CD8-positive, alpha-beta memory T cell (primary cell): Measurements from ENCODE around the gene ZFAND6. TPM values are rescaled to one million over a fixed set of nuclear protein-coding genes. Genes with fewer than 3 reads are reported as not detected.

ENCODE experiments used
- CTCF ChIA-PET: fragments of 350-600 bp; sonication (Branson Sonifier 250); formaldehyde crosslinking; loops from one replicate; lab custom pipeline; 2021; ENCODE audit warnings: antibody characterized with exemption; lab: Charles Lee
- POLR2A ChIA-PET: fragments of 350-600 bp; sonication (Branson Sonifier 250); formaldehyde crosslinking; loops from one replicate; lab custom pipeline; 2021; ENCODE audit warnings: antibody characterized with exemption; lab: Charles Lee
- DNase-seq, 5 donors: peaks; one replicate each; pipeline versions ENCODE4 v3.0.0 to v3.0.0-alpha.2; 2020 to 2022; ENCODE audit warnings: mixed read lengths in 1 of 5
- H3K27ac ChIP-seq: one replicate; pipeline ENCODE4 v1.7.0; 2013; ENCODE audit warnings: low read depth, mild to moderate bottlenecking, low read length, moderate library complexity
- H3K27me3 ChIP-seq: 2 replicates; pipeline ENCODE4 v1.7.0; 2013; ENCODE audit warnings: low read length, mild to moderate bottlenecking; ENCODE audit not compliant: insufficient read depth, poor library complexity, severe bottlenecking
- H3K36me3 ChIP-seq: 2 replicates; pipeline ENCODE4 v1.7.0; 2013; ENCODE audit warnings: mild to moderate bottlenecking, low read length, moderate library complexity; ENCODE audit not compliant: insufficient read depth
- H3K4me1 ChIP-seq: 2 replicates; pipeline ENCODE4 v1.7.0; 2013; ENCODE audit warnings: mild to moderate bottlenecking, low read length, moderate library complexity; ENCODE audit not compliant: insufficient read depth
- H3K4me3 ChIP-seq: 2 replicates; pipeline ENCODE4 v1.7.0; 2013; ENCODE audit warnings: mild to moderate bottlenecking, low read length
- H3K9me3 ChIP-seq: 2 replicates; pipeline ENCODE4 v1.7.0; 2013; ENCODE audit warnings: mild to moderate bottlenecking, low read length
- H3K27ac Mint-ChIP-seq, 8 donors: one replicate each; pipeline ENCODE4 v1.8.0; 2020 to 2021; ENCODE audit warnings: mixed read lengths in 8 of 8, mild to moderate bottlenecking in 6 of 8, inconsistent platforms in 3 of 8, moderate library complexity in 3 of 8
- H3K27me3 Mint-ChIP-seq, 2 donors: one replicate each; pipeline ENCODE4 v1.8.0; 2020 to 2021; ENCODE audit warnings: mixed read lengths in 2 of 2, mild to moderate bottlenecking in 1 of 2, moderate library complexity in 1 of 2
- H3K36me3 Mint-ChIP-seq, 3 donors: one replicate each; pipeline ENCODE4 v1.8.0; 2020 to 2021; ENCODE audit warnings: mixed read lengths in 3 of 3, inconsistent platforms in 1 of 3, mild to moderate bottlenecking in 1 of 3
- H3K4me1 Mint-ChIP-seq, 3 donors: one replicate each; pipeline ENCODE4 v1.8.0; 2020 to 2021; ENCODE audit warnings: mixed read lengths in 3 of 3, inconsistent platforms in 1 of 3, mild to moderate bottlenecking in 1 of 3
- H3K4me3 Mint-ChIP-seq, 7 donors: one replicate each; pipeline ENCODE4 v1.8.0; 2020 to 2021; ENCODE audit warnings: mixed read lengths in 7 of 7, mild to moderate bottlenecking in 6 of 7, moderate library complexity in 4 of 7, inconsistent platforms in 2 of 7
- H3K9me3 Mint-ChIP-seq, 5 donors: one replicate each; pipeline ENCODE4 v1.8.0; 2020 to 2022; ENCODE audit warnings: mixed read lengths in 5 of 5, mild to moderate bottlenecking in 3 of 5, moderate library complexity in 2 of 5, inconsistent platforms in 1 of 5
- polyA plus RNA-seq: library from polyadenylated mRNA; unstranded; fragments of 300-500 nt; fragmentation: Illumina TruSeq; gene quantifications from one replicate; pipeline ENCODE4 v1.2.3, GENCODE V29; 2021
- total RNA-seq, 2 experiments: library from RNA; stranded (reverse); gene quantifications; one replicate each; pipeline ENCODE4 v1.2.3, GENCODE V29; 2021

Gene ZFAND6
- total and polyA plus RNA-seq, 3 experiments from 2014 or later = 27.5 to 111 (median 28.6) TPM

DNA sequence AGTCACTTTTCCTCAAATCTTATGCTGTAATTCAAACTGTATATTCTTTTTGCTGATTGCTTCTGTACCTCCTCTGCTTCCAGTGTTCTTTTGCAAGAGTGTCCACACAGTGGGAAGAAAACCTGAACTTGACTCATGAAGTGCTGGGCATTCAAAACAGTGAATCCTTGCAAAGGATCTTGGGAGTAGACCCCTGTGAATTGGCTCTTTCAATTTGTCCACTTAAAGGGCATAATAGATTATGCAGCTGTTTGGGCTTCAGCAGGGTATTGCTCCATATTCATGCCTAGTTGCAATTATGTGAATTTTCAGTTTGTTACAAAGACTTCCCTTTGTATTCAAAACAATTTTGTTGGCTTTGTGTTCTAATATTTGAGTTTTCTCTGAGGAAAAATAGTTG lies 11.4 kb downstream of the ZFAND6 start:
- no peak overlapping the region for H3K4me3 ChIP-seq
- H3K27ac Mint-ChIP-seq = no peak overlapping the region
- peaks cover 0 to 6% (median 1%) of the 10 kb centered on the region in 3 donors for H3K36me3 Mint-ChIP-seq
- H3K4me1 Mint-ChIP-seq = peaks cover 56 to 88% (median 81%) of the 10 kb centered on the region in 3 donors
- peak overlapping the region; percentile 25 for H3K27ac ChIP-seq
- POLR2A ChIA-PET = interaction anchor here (1.2 kb wide), 1 partner anchor 11 kb away, joined by 4 read pairs; no protein-coding TSS in a partner anchor
- DNase-seq = no peak
- no peaks in the 10 kb centered on the region for H3K9me3 Mint-ChIP-seq
- H3K4me1 ChIP-seq = peaks cover 25% of the 10 kb centered on the region
- CTCF ChIA-PET = no interaction called here
- H3K9me3 ChIP-seq = no peaks in the 10 kb centered on the region
- no peaks in the 10 kb centered on the region for H3K36me3 ChIP-seq
- no peak overlapping the region for H3K4me3 Mint-ChIP-seq
- no peaks in the 10 kb centered on the region for H3K27me3 Mint-ChIP-seq
- no peaks in the 10 kb centered on the region for H3K27me3 ChIP-seq

GRCh38 chr15:80071652-80072051 lies 12.2 kb downstream of the ZFAND6 start:
- Histone ChIP-seq H3K4me3 (no peak overlapping the region), H3K27me3 (no peaks in the 10 kb centered on the region), H3K4me1 (peaks cover 30% of the 10 kb centered on the region), H3K27ac (no peak overlapping the region), H3K9me3 (no peaks in the 10 kb centered on the region), H3K36me3 (no peaks in the 10 kb centered on the region)
- Mint-ChIP-seq H3K36me3 (peaks cover 0 to 8% (median 3%) of the 10 kb centered on the region in 3 donors), H3K27me3 (no peaks in the 10 kb centered on the region), H3K4me1 (peaks cover 62 to 93% (median 89%) of the 10 kb centered on the region in 3 donors), H3K9me3 (no peaks in the 10 kb centered on the region), H3K4me3 (no peak overlapping the region), H3K27ac (no peak overlapping the region)
- POLR2A ChIA-PET = interaction anchor here (1.2 kb wide), 1 partner anchor 11 kb away, joined by 4 read pairs; no protein-coding TSS in a partner anchor
- CTCF ChIA-PET = interaction anchor here (1.3 kb wide), 1 partner anchor 12 kb away, joined by 3 read pairs; no protein-coding TSS in a partner anchor
- no peak for DNase-seq

DNA sequence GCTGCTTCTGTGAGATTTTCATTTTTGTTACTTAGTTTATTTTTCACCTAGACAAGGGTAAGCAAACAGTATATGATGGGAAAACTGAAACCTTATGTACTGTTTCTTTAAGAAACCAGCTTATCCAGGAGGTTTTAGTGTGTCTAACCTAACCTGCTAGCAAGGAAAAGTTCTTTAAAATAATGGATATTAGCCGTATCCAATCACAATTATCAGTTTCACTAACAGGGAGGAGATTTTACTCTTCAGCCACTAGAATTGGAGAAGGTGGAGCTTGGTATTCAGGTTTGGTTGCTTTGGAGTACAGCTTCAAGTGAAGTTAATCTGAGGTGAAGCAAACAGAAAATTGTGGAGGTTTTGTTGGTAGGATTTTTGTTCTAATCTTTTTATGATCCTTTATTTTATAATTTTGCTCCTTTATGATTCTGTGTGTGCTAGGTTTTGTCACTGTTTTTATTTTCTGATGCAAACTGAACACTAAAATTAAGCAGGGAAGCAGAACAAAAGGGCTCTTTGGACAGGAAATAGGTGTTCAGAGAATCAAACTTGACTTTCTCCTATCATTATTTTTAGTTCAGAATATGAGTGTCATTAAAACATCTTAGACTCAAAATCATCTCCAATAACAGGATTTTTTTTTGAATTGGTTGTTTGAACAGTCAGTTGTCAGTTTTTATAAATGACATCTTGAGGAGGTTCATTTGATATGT lies 13.0 kb downstream of the ZFAND6 start:
- POLR2A ChIA-PET = interaction anchor here (0.8 kb wide), 1 partner anchor 12 kb away, joined by 6 read pairs; no protein-coding TSS in a partner anchor

DNA sequence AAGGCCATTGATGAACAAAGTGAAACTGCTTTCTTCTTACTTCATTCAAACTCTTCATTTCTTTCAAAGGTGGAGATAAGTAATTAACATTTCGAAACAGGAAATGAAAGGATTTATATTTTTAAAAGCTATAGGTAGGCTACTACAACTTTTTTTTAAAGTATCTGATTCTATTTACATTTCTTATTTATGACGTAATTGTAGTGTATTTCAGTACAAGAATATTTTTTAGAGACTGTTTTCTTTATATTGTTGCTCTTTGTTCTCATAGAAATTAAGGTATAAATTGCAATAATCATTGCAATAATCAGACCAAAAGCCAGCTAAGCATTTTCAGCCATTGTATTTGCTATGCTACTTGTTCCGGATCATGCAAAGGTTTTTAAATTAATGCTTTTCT lies 13.7 kb downstream of the ZFAND6 start:
- H3K9me3 Mint-ChIP-seq = no peaks in the 10 kb centered on the region
- Histone ChIP-seq H3K9me3 (no peaks in the 10 kb centered on the region), H3K27me3 (no peaks in the 10 kb centered on the region), H3K27ac (no peak overlapping the region), H3K4me3 (no peak overlapping the region), H3K4me1 (peaks cover 33% of the 10 kb centered on the region), H3K36me3 (no peaks in the 10 kb centered on the region)
- DNase-seq = no peak
- H3K27me3 Mint-ChIP-seq = no peaks in the 10 kb centered on the region
- peaks cover 0 to 7% (median 3%) of the 10 kb centered on the region in 3 donors for H3K36me3 Mint-ChIP-seq
- no peak overlapping the region for H3K27ac Mint-ChIP-seq
- ChIA-PET CTCF (no interaction called here), POLR2A (interaction anchor here (1.2 kb wide), 1 partner anchor 13 kb away, joined by 3 read pairs; no protein-coding TSS in a partner anchor)
- peak overlapping the region in 1 of 7 donors; percentile 45 for H3K4me3 Mint-ChIP-seq
- H3K4me1 Mint-ChIP-seq = peaks cover 62 to 95% (median 94%) of the 10 kb centered on the region in 3 donors

More for the DNA sequence above, 13.0 kb downstream of the ZFAND6 start:
- Mint-ChIP-seq H3K4me1 (peaks cover 60 to 93% (median 89%) of the 10 kb centered on the region in 3 donors), H3K27me3 (no peaks in the 10 kb centered on the region), H3K9me3 (no peaks in the 10 kb centered on the region), H3K4me3 (peak overlapping the region; percentile 37 to 82 (median 68)), H3K36me3 (peaks cover 0 to 7% (median 2%) of the 10 kb centered on the region in 3 donors), H3K27ac (peak overlapping the region in 7 of 8 donors; percentile 2 to 71 (median 25))
- H3K27me3 ChIP-seq = no peaks in the 10 kb centered on the region
- CTCF ChIA-PET = interaction anchor here (1.3 kb wide), 1 partner anchor 12 kb away, joined by 3 read pairs; no protein-coding TSS in a partner anchor
- peak overlapping the region; percentile 46 for H3K4me3 ChIP-seq
- peak in 2 of 5 donors; percentile 43 to 68 for DNase-seq
- H3K4me1 ChIP-seq = peaks cover 33% of the 10 kb centered on the region
- no peaks in the 10 kb centered on the region for H3K36me3 ChIP-seq
- no peak overlapping the region for H3K27ac ChIP-seq
- no peaks in the 10 kb centered on the region for H3K9me3 ChIP-seq

GRCh38 chr15:80076321-80077318 lies 17.1 kb downstream of the ZFAND6 start:
- H3K4me1 Mint-ChIP-seq = peaks cover 43 to 77% (median 72%) of the 10 kb centered on the region in 3 donors
- no peaks in the 10 kb centered on the region for H3K27me3 ChIP-seq
- ChIA-PET CTCF (no interaction called here), POLR2A (interaction anchor here (1.5 kb wide), 1 partner anchor 17 kb away, joined by 3 read pairs; the partner anchor contains the start of gene ZFAND6)
- H3K27ac Mint-ChIP-seq = peak overlapping the region in 1 of 8 donors; percentile 13
- no peak overlapping the region for H3K4me3 ChIP-seq
- no peak for DNase-seq
- peaks cover 0 to 10% (median 6%) of the 10 kb centered on the region in 3 donors for H3K36me3 Mint-ChIP-seq
- no peaks in the 10 kb centered on the region for H3K9me3 Mint-ChIP-seq
- H3K36me3 ChIP-seq = peaks cover 4% of the 10 kb centered on the region
- H3K27ac ChIP-seq = no peak overlapping the region
- H3K4me3 Mint-ChIP-seq = peak overlapping the region in 1 of 7 donors; percentile 1
- H3K9me3 ChIP-seq = no peaks in the 10 kb centered on the region
- H3K27me3 Mint-ChIP-seq = no peaks in the 10 kb centered on the region
- peaks cover 38% of the 10 kb centered on the region for H3K4me1 ChIP-seq

DNA sequence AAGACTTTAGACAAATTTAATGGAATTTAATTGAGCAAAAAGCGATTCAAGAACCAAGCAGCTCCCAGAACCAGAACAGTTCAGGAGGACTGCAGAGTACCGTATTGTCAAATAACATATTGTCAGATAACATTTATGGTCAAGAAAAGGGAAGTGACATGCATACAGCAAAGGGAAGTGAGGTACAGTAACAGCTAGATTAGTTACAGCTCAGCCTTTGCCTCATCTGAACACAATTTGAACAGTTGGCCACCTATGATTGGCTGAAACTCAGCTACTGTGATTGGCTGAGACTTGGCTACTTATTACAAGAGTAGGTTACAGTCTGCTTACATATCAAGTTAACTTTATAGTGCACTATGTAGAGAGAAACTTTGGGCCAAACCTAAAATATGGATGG lies 21.9 kb downstream of the ZFAND6 start:
- DNase-seq = no peak
- Mint-ChIP-seq H3K9me3 (no peaks in the 10 kb centered on the region), H3K27me3 (no peaks in the 10 kb centered on the region), H3K4me3 (no peak overlapping the region), H3K36me3 (peaks cover 0 to 12% (median 8%) of the 10 kb centered on the region in 3 donors), H3K27ac (no peak overlapping the region), H3K4me1 (peaks cover 29 to 65% (median 64%) of the 10 kb centered on the region in 3 donors)
- Histone ChIP-seq H3K4me3 (no peak overlapping the region), H3K36me3 (peaks cover 4% of the 10 kb centered on the region), H3K4me1 (peaks cover 17% of the 10 kb centered on the region), H3K27me3 (no peaks in the 10 kb centered on the region), H3K27ac (no peak overlapping the region), H3K9me3 (no peaks in the 10 kb centered on the region)
- ChIA-PET CTCF (no interaction called here), POLR2A (interaction anchor here (0.6 kb wide), 1 partner anchor 58 kb away, joined by 3 read pairs; no protein-coding TSS in a partner anchor)

- no peaks in the 10 kb centered on the region for H3K27me3 ChIP-seq
- Mint-ChIP-seq H3K27me3 (no peaks in the 10 kb centered on the region), H3K4me1 (peaks cover 48 to 77% (median 71%) of the 10 kb centered on the region in 3 donors), H3K36me3 (peaks cover 0 to 18% (median 8%) of the 10 kb centered on the region in 3 donors), H3K9me3 (no peaks in the 10 kb centered on the region), H3K27ac (no peak overlapping the region), H3K4me3 (no peak overlapping the region)
- no peak overlapping the region for H3K27ac ChIP-seq
- H3K4me1 ChIP-seq = peaks cover 5% of the 10 kb centered on the region
- H3K4me3 ChIP-seq = no peak overlapping the region
- no peaks in the 10 kb centered on the region for H3K9me3 ChIP-seq
- no peak for DNase-seq
- POLR2A ChIA-PET = no interaction called here
- H3K36me3 ChIP-seq = no peaks in the 10 kb centered on the region
- CTCF ChIA-PET = no interaction called here
These were observed 27.6 kb downstream of the ZFAND6 start for GRCh38 chr15:80087104-80087503.
